ENCODE measurements around the gene NBL1.

NBL1 gene

DNA sequence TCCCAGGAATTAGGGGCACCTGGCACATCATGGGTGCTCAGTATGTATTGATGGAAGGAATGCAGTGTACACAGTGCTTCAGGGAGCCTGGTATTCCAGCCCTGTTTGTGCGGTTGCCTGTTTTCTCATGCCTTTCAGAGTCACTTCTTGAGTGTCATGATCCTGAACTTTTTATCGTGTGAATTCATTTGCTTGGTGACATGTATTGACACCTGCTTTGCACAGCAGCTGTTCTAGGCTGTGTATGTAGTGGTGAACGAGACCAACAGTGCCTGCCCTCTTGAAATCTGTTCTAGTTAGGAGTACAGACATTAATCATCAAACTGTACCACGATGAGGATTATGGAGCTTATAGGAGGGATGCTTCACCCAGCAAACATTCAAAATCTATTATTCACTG, 26.7 kb downstream of the NBL1 start:
- DNase-seq (ENCODE audit: low spot score) = no peak

GRCh38 chr1:19672237-19672636, 28.1 kb downstream of the NBL1 start:
- DNase-seq (ENCODE audit: low spot score) = no peak

GRCh38 chr1:19675797-19676196, 31.7 kb downstream of the NBL1 start:
- no peak for DNase-seq (ENCODE audit: low spot score)

GRCh38 chr1:19676438-19676922, 32.4 kb downstream of the NBL1 start:
- no peak for DNase-seq (ENCODE audit: low spot score)

DNA sequence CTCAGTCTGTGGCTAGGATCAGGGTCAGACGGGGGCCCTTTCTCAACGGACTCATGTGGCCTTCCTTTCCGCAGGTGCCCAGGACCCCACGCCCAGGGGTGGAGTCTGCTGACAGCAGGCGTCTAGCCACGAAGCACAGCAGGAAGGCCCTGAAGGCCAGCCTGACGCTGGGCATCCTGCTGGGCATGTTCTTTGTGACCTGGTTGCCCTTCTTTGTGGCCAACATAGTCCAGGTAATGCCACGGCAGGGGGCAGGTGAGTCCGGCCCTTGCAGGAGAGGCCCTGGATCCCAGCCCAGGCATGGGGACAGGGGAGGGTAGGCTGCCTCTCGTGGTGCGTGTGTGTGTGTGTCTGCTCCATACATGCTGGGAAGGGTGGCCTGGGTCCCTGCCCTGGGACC, 34.4 kb downstream of the NBL1 start:
- DNase-seq (ENCODE audit: low spot score) = no peak

- DNase-seq (ENCODE audit: low spot score) = no peak
These were observed 34.9 kb downstream of the NBL1 start for GRCh38 chr1:19678931-19679453.

GRCh38 chr1:19679691-19680090, 35.6 kb downstream of the NBL1 start:
- DNase-seq (ENCODE audit: low spot score) = no peak

GRCh38 chr1:19680644-19681043, 36.5 kb downstream of the NBL1 start:
- no peak for DNase-seq (ENCODE audit: low spot score)

- no peak for DNase-seq (ENCODE audit: low spot score)
These were observed 38.1 kb downstream of the NBL1 start for GRCh38 chr1:19682257-19682656.

GRCh38 chr1:19682901-19683300, 38.8 kb downstream of the NBL1 start:
- DNase-seq (ENCODE audit: low spot score) = no peak

DNA sequence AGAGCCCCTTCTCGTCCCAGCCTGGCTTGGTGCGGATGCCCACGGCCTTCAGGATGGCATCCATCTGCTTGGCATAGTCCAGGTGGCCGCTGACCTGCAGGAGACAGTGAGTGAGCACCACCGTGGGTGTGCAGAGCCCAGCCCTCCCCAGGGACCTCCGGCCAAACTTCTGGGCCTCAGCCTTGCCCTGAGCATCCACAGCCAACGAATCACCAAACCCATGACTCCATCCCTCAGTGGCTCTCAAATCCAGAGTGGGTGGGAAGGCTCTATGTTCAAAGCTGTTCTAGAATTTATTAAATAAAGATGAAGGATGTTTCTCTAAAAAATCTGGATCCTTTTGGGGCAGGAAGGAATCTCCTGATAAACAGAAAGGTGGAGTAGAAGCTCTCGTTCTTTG, 39.2 kb downstream of the NBL1 start:
- no peak for DNase-seq (ENCODE audit: low spot score)

DNA sequence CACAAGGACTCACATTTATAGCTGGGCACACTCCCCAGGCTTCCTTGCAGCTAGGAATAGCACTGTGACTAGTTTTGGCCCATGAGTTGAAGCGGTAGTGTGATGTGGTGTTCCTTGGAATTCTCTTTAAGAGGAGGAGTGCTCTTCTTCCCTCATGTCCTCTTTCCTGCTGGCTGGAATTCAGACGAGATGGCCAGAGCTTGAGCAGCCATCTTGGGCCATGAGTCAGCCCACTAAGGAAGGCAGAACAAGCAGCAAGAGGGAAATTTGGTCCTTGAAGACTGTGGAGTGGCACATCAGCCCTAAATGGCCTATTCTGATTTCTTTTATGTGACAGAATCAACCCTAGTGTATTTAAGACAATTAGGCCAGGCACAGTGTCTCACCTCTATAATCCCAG, 40.6 kb downstream of the NBL1 start:
- no peak for DNase-seq (ENCODE audit: low spot score)

- DNase-seq (ENCODE audit: low spot score) = no peak
These were observed 41.9 kb downstream of the NBL1 start for GRCh38 chr1:19685994-19686393.

DNA sequence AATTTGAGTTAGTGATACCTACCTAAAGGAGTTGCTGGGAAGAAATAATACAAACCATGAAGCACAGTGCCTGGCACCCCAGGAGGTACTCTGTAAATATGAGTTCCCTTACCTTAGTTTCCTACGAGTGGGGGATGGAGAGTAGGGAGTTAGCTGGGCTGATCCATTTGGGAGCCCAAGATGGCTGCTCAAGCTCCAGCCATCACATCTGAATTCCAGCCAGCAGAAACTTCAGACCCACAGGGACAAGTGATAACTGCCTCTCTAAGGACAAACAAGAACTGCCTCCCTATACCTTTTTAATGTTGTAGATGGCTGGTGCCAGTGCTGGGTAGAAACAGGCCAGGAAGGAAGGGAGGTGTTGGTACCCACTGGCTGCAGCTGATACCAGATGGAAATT, 43.3 kb downstream of the NBL1 start:
- no peak for DNase-seq (ENCODE audit: low spot score)

DNA sequence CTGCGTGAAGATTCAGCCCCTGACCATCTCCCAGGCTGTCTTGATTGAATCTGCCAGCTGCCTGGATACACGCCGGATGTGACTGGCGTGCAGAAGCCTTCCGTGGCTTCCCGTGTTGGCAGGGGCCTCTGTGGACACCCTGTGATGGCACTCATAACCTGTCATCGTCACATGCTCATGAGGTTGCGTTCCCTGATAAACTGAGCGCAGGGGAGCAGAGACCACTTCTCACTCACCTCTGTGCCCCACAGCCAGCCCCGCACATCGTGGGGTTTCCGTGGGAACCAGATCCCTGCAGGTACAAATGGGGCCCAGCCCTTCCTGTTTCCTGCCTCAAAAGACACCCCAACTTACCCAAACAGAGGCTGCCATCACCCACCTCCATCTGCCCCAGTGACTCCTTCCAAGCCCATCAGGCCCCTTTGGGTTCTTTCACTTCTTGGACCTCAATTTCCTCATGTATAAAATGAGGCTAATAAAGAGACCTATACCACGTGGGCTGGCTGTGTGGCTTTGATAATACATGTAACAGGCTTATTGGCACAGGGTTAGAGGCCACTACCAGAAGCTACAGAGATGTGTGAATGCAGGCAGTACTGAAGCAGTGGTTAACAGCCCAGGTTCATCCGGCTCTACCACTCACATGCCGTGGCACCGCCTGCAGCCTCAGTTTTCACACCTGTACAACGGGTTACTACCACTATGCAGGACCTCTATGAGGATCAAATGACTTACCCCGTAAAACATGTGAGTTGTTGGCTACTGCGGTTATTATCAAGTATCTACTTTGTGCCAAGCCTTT, 44.1 kb downstream of the NBL1 start:
- DNase-seq (ENCODE audit: low spot score) = no peak

DNA sequence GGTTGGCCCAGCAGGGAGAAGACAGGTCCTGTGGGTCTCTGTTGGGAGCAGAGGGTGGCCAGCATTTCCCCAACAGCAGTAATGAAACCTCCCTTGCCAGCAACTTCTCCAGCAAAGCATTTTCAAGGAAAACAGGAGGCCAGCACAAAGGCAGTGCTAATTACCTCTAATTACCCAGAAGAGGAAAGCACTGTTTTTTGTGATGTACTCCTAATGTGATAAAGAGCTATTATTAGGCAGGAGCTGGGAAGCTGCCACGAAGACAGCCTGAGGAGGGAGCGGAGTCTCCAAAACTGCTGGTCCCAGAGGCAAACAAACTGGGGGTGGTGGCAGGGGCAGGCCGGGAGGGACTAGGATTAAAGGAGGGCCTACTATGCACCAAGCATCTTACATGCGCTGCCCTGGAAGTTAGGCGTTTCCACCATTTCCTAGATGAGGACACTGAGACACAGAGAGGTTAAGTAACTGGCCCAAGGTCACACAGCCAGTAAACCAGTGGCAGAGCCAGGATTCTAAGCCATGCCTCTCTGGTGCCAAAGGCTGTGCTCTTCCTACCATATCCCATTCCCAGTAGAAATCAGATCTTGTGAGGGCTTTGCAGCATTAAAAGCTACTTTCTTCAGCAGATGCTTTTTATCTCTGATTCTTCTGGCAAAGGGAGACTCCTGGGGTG, 45.1 kb downstream of the NBL1 start:
- DNase-seq (ENCODE audit: low spot score) = no peak

- DNase-seq (ENCODE audit: low spot score) = no peak
These were observed 45.7 kb downstream of the NBL1 start for GRCh38 chr1:19689856-19690255.

DNA sequence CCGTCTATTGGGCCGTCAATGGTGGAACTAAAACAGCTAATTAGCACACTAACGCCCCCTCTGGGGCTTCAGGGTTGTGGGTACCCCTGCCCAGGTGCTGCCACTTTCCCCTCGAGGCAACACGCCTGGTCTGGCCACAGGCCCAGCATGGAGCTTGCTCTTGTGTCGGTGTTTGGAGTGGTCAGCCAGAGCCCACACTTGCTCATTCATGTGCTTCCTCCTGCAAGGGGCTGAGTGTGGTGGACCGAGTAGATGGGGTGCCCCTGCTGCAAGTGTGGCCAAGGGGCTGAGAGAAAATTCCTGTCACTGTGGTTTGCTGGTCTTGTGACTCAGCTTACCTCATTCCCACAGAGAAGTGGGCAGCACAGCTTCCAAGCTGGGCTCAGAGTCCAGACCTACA, 46.2 kb downstream of the NBL1 start:
- no peak for DNase-seq (ENCODE audit: low spot score)

- DNase-seq (ENCODE audit: low spot score) = no peak
These were observed 50.2 kb downstream of the NBL1 start for GRCh38 chr1:19694298-19694697.

- no peak for DNase-seq (ENCODE audit: low spot score)
These were observed 51.7 kb downstream of the NBL1 start for GRCh38 chr1:19695772-19696171.

- DNase-seq (ENCODE audit: low spot score) = no peak
These were observed 52.7 kb downstream of the NBL1 start for GRCh38 chr1:19696820-19697219.

- DNase-seq (ENCODE audit: low spot score) = no peak
These were observed 54.1 kb downstream of the NBL1 start for GRCh38 chr1:19698181-19698580.

- DNase-seq (ENCODE audit: low spot score) = no peak
These were observed 56.1 kb downstream of the NBL1 start for GRCh38 chr1:19700079-19700777.

Measured in D341Med (cell line).